ENCODE measurements around the gene EID2B. TPM values are rescaled to one million over a fixed set of nuclear protein-coding genes. Genes with fewer than 3 reads are reported as not detected.

Gene EID2B
- total RNA-seq, 1 experiment from 2014 or later, result 2.3 TPM

DNA sequence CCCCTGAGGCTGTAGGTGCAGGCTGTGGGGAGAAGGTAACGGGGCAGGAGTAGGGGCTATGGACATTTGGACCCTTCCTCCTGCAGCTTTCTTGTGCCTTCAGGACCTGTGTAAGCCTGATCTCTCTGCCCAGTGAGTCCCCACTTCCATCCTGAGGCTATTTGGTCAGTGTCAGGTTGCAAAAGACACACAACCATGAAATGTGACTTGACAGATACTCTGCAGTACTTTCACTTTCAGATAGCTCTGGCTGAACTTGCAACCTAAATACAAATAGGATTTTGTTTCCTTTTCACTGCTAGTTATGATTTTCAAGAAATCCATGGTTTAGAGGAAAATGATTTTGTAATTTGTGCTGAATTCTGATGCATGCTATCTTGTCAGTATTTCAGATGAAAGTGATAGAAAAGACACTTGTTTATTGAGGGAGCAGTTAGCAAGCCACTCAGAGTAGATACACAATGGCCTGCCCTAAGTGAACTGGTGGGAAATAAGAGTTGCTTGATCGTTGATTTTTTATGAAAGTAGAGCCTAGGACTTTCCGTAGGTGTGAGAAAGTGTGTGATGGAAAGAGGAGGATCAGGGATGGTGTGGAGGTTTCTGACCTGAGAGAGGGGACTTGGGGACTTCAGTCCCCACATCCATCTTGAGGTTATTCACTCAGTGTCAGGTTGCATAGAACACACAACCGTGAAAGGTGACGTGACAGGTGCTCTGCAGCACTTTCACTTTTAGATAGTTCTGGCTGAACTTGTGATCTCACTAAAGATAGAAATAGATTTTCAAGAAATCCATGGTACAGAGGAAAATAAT, 25.4 kb upstream of the EID2B start:
- Histone ChIP-seq H4K20me1 (ENCODE audit: insufficient read depth) (no peaks in the 10 kb centered on the region), H3K4me3 (no peak overlapping the region), H3K79me2 (ENCODE audit: low read depth) (no peaks in the 10 kb centered on the region), H3K9me3 (ENCODE audit: insufficient read depth, low read depth) (no peaks in the 10 kb centered on the region), H3K9me2 (ENCODE audit: insufficient read depth) (no peaks in the 10 kb centered on the region), H3K27me3 (ENCODE audit: insufficient read depth, low read depth) (peaks cover 30% of the 10 kb centered on the region), H3K27ac (no peak overlapping the region), H3K36me3 (ENCODE audit: low read depth) (no peaks in the 10 kb centered on the region), H3K4me1 (replicated peaks; ENCODE audit: insufficient read depth) (peaks cover 10% of the 10 kb centered on the region; the same call in 1 of the 2 replicates), H2AFZ (no peak overlapping the region), H3K4me2 (peak overlapping the region; percentile 39), H3F3A (ENCODE audit: insufficient read depth, low read depth) (no peaks in the 10 kb centered on the region)
- peak; percentile 44 to 75 for DNase-seq
- ChIA-PET POLR2A (ENCODE audit: unreplicated experiment) (interaction anchor here (0.6 kb wide), 1 partner anchor 116 kb away, joined by 6 read pairs; no protein-coding TSS in a partner anchor), CTCF (interaction anchor here (0.5 kb wide), 1 partner anchor 226 kb away, joined by 3 read pairs; no protein-coding TSS in a partner anchor)
- intact Hi-C loops (cut with micrococcal nuclease; ENCODE audit: unreplicated experiment), result loop anchor here (1.0 to 5.0 kb wide), 2 partner anchors 120 to 209 kb away; no protein-coding TSS in a partner anchor
- BruUV-seq (replicated peaks), result no TSS peak
- no peak for TF ChIP-seq CTCF (conservative IDR thresholded peaks at IDR 0.05)
- no peak for TF ChIP-seq EZH2 (IDR thresholded peaks at IDR 0.05; ENCODE audit: low read depth)

GRCh38 chr19:39555883-39556282, 23.2 kb upstream of the EID2B start:
- BruUV-seq (replicated peaks), result no TSS peak
- no peaks in the 10 kb centered on the region for H3F3A ChIP-seq (ENCODE audit: insufficient read depth, low read depth)
- H3K79me2 ChIP-seq (ENCODE audit: low read depth), result no peaks in the 10 kb centered on the region
- no peak overlapping the region for H3K4me2 ChIP-seq
- no peaks in the 10 kb centered on the region for H4K20me1 ChIP-seq (ENCODE audit: insufficient read depth)
- peaks cover 10% of the 10 kb centered on the region; the same call in 1 of the 2 replicates for H3K4me1 ChIP-seq (replicated peaks; ENCODE audit: insufficient read depth)
- H3K4me3 ChIP-seq, result no peak overlapping the region
- no peaks in the 10 kb centered on the region for H3K36me3 ChIP-seq (ENCODE audit: low read depth)
- ChIA-PET POLR2A (ENCODE audit: unreplicated experiment) (no interaction called here), CTCF (interaction anchor here (0.6 kb wide), 1 partner anchor 13 kb away, joined by 3 read pairs; no protein-coding TSS in a partner anchor)
- TF ChIP-seq CTCF (conservative IDR thresholded peaks at IDR 0.05), result no peak
- no peak for TF ChIP-seq EZH2 (IDR thresholded peaks at IDR 0.05; ENCODE audit: low read depth)
- H3K27me3 ChIP-seq (ENCODE audit: insufficient read depth, low read depth), result peaks cover 34% of the 10 kb centered on the region
- intact Hi-C loops (cut with micrococcal nuclease; ENCODE audit: unreplicated experiment), result loop anchor here (5.0 kb wide), 1 partner anchor 211 kb away; no protein-coding TSS in a partner anchor
- no peaks in the 10 kb centered on the region for H3K9me2 ChIP-seq (ENCODE audit: insufficient read depth)
- H3K27ac ChIP-seq, result no peak overlapping the region
- H3K9me3 ChIP-seq (ENCODE audit: insufficient read depth, low read depth), result no peaks in the 10 kb centered on the region
- no peak for DNase-seq
- H2AFZ ChIP-seq, result no peak overlapping the region

DNA sequence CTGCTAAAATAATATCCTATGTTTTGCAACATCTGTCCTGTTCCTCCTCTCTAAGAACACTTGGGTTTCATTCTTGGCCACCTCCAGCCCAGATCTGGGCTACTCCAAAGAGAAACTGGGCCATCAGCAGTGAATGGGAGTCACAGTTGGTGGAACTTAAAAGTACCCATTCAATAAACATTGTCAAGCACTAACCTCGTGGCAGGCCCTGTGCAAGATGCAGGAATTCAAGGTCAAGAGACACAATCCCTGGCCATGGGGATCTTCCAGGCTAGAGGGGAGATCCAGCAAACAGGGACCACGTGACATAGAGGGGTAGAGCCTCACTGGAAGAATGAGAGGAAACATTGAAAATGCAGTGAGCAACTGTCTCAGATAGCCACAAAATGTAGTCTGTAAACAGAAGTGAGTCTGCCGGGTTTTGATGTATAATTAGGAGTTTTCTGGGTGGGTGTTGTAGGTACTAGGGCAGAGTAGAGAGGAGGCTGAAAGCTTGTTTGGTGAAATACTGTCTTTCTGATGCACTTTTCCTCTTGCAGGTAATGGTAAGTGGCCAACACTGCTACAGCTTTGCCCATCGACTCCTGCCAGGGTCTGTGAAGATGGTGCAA, 22.2 kb upstream of the EID2B start:
- H3K36me3 ChIP-seq (ENCODE audit: low read depth), result no peaks in the 10 kb centered on the region
- BruUV-seq (replicated peaks), result no TSS peak
- ChIA-PET CTCF (interaction anchor here (0.5 kb wide), 1 partner anchor 43 kb away, joined by 5 read pairs; no protein-coding TSS in a partner anchor), POLR2A (ENCODE audit: unreplicated experiment) (no interaction called here)
- H4K20me1 ChIP-seq (ENCODE audit: insufficient read depth), result no peaks in the 10 kb centered on the region
- TF ChIP-seq CTCF (conservative IDR thresholded peaks at IDR 0.05) (no peak), EZH2 (IDR thresholded peaks at IDR 0.05; ENCODE audit: low read depth) (no peak)
- H3K9me3 ChIP-seq (ENCODE audit: insufficient read depth, low read depth), result no peaks in the 10 kb centered on the region
- no peaks in the 10 kb centered on the region for H3K9me2 ChIP-seq (ENCODE audit: insufficient read depth)
- H3K27ac ChIP-seq, result no peak overlapping the region
- no peak overlapping the region for H3K4me3 ChIP-seq
- peaks cover 34% of the 10 kb centered on the region for H3K27me3 ChIP-seq (ENCODE audit: insufficient read depth, low read depth)
- H3K4me2 ChIP-seq, result no peak overlapping the region
- H3K79me2 ChIP-seq (ENCODE audit: low read depth), result no peaks in the 10 kb centered on the region
- H2AFZ ChIP-seq, result no peak overlapping the region
- DNase-seq, result no peak
- peaks cover 10% of the 10 kb centered on the region; the same call in 1 of the 2 replicates for H3K4me1 ChIP-seq (replicated peaks; ENCODE audit: insufficient read depth)
- H3F3A ChIP-seq (ENCODE audit: insufficient read depth, low read depth), result no peaks in the 10 kb centered on the region
- intact Hi-C loops (cut with micrococcal nuclease; ENCODE audit: unreplicated experiment), result loop anchor here (5.0 kb wide), 2 partner anchors 212 to 287 kb away; no protein-coding TSS in a partner anchor
